ENCODE measurements around the gene NUP210L. TPM values are rescaled to one million over a fixed set of nuclear protein-coding genes. Genes with fewer than 3 reads are reported as not detected.

Gene NUP210L
- total and polyA plus RNA-seq, 9 of the 15 experiments (the other 6 are each of a cell fraction or from before 2014, with no cell fraction given) = 0.01 to 0.04 TPM; not detected in 7

DNA sequence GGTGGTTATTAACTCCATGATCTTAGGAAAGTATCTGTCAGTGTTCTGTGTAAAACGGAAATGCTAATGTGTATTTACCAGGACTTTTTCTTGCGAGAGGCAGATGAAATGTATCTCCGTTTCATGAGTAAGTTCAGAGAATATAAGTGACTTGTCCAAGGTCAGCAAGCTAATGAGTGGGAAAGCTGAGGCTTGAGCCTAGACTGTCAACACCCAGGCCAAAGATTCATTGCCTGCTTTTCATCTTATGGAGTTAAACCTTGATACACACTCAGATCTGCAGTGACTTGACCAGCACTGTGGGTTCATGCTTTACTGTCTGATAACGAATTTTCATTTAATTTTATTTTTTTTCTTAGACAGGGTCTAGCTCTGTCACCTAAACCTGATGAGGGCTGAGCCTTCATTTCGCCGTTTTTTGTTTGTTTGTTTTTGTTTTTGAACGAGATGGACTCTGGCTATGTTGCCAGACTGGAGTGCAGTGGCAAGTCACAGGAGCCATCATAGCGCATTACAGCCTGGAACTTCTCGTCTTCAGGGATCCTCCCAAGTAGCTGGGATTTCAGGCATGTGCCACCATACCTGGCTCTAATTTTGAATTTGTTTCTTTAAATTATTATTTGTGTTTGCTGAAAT is 176.5 kb downstream of the NUP210L start (continued):
- TF ChIP-seq, protein P1, sequence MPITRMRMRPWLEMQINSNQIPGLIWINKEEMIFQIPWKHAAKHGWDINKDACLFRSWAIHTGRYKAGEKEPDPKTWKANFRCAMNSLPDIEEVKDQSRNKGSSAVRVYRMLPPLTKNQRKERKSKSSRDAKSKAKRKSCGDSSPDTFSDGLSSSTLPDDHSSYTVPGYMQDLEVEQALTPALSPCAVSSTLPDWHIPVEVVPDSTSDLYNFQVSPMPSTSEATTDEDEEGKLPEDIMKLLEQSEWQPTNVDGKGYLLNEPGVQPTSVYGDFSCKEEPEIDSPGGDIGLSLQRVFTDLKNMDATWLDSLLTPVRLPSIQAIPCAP (CRISPR knock-in tag; IDR thresholded peaks at IDR 0.05; ENCODE audit: borderline replicate concordance) = no peak
- TF ChIP-seq, protein P2, sequence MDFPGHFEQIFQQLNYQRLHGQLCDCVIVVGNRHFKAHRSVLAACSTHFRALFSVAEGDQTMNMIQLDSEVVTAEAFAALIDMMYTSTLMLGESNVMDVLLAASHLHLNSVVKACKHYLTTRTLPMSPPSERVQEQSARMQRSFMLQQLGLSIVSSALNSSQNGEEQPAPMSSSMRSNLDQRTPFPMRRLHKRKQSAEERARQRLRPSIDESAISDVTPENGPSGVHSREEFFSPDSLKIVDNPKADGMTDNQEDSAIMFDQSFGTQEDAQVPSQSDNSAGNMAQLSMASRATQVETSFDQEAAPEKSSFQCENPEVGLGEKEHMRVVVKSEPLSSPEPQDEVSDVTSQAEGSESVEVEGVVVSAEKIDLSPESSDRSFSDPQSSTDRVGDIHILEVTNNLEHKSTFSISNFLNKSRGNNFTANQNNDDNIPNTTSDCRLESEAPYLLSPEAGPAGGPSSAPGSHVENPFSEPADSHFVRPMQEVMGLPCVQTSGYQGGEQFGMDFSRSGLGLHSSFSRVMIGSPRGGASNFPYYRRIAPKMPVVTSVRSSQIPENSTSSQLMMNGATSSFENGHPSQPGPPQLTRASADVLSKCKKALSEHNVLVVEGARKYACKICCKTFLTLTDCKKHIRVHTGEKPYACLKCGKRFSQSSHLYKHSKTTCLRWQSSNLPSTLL (IDR thresholded peaks at IDR 0.05) = no peak
- TF ChIP-seq, protein P3, sequence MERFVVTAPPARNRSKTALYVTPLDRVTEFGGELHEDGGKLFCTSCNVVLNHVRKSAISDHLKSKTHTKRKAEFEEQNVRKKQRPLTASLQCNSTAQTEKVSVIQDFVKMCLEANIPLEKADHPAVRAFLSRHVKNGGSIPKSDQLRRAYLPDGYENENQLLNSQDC (CRISPR knock-in tag; IDR thresholded peaks at IDR 0.05) = 0 out of 2 replicates have a peak, but pooled peaks have one; percentile 10
- TF ChIP-seq SIN3B (IDR thresholded peaks at IDR 0.05; ENCODE audit: low read depth) (0 out of 2 replicates have a peak, but pooled peaks have one; percentile 17), NBN (IDR thresholded peaks at IDR 0.05; ENCODE audit: low read depth) (peak; percentile 52; the same call in 1 of the 2 replicates), YY1 (IDR thresholded peaks at IDR 0.05; ENCODE audit: borderline replicate concordance in 1 of 3, control insufficient read depth in 1 of 3, extremely low read depth in 1 of 3, insufficient read depth in 3 of 3, insufficient read length in 1 of 3, insufficient replicate concordance in 2 of 3, low read depth in 1 of 3, low read length in 2 of 3) (peak in 1 of 3 experiments; percentile 70), ETV1 (tag; conservative IDR thresholded peaks at IDR 0.05; ENCODE audit: low read depth) (no peak), ILK (tag; IDR thresholded peaks at IDR 0.05; ENCODE audit: borderline replicate concordance, low read depth) (no peak), ZNF354B (CRISPR knock-in tag; IDR thresholded peaks at IDR 0.05) (no peak), EP300 (IDR thresholded peaks at IDR 0.05; ENCODE audit: low read length) (no peak)
- TF ChIP-seq, protein P4, sequence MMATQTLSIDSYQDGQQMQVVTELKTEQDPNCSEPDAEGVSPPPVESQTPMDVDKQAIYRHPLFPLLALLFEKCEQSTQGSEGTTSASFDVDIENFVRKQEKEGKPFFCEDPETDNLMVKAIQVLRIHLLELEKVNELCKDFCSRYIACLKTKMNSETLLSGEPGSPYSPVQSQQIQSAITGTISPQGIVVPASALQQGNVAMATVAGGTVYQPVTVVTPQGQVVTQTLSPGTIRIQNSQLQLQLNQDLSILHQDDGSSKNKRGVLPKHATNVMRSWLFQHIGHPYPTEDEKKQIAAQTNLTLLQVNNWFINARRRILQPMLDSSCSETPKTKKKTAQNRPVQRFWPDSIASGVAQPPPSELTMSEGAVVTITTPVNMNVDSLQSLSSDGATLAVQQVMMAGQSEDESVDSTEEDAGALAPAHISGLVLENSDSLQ (IDR thresholded peaks at IDR 0.05) = 0 out of 2 replicates have a peak, but pooled peaks have one; percentile 18
- TF ChIP-seq, protein P5, sequence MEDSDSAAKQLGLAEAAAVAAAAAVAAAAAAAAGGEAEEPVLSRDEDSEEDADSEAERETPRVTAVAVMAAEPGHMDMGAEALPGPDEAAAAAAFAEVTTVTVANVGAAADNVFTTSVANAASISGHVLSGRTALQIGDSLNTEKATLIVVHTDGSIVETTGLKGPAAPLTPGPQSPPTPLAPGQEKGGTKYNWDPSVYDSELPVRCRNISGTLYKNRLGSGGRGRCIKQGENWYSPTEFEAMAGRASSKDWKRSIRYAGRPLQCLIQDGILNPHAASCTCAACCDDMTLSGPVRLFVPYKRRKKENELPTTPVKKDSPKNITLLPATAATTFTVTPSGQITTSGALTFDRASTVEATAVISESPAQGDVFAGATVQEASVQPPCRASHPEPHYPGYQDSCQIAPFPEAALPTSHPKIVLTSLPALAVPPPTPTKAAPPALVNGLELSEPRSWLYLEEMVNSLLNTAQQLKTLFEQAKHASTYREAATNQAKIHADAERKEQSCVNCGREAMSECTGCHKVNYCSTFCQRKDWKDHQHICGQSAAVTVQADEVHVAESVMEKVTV (CRISPR knock-in tag; IDR thresholded peaks at IDR 0.05) = no peak
- TF ChIP-seq, protein P6, sequence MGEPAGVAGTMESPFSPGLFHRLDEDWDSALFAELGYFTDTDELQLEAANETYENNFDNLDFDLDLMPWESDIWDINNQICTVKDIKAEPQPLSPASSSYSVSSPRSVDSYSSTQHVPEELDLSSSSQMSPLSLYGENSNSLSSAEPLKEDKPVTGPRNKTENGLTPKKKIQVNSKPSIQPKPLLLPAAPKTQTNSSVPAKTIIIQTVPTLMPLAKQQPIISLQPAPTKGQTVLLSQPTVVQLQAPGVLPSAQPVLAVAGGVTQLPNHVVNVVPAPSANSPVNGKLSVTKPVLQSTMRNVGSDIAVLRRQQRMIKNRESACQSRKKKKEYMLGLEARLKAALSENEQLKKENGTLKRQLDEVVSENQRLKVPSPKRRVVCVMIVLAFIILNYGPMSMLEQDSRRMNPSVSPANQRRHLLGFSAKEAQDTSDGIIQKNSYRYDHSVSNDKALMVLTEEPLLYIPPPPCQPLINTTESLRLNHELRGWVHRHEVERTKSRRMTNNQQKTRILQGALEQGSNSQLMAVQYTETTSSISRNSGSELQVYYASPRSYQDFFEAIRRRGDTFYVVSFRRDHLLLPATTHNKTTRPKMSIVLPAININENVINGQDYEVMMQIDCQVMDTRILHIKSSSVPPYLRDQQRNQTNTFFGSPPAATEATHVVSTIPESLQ (CRISPR knock-in tag; IDR thresholded peaks at IDR 0.05) = no peak
- TF ChIP-seq, protein P7, sequence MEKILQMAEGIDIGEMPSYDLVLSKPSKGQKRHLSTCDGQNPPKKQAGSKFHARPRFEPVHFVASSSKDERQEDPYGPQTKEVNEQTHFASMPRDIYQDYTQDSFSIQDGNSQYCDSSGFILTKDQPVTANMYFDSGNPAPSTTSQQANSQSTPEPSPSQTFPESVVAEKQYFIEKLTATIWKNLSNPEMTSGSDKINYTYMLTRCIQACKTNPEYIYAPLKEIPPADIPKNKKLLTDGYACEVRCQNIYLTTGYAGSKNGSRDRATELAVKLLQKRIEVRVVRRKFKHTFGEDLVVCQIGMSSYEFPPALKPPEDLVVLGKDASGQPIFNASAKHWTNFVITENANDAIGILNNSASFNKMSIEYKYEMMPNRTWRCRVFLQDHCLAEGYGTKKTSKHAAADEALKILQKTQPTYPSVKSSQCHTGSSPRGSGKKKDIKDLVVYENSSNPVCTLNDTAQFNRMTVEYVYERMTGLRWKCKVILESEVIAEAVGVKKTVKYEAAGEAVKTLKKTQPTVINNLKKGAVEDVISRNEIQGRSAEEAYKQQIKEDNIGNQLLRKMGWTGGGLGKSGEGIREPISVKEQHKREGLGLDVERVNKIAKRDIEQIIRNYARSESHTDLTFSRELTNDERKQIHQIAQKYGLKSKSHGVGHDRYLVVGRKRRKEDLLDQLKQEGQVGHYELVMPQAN (IDR thresholded peaks at IDR 0.05; ENCODE audit: borderline replicate concordance) = peak; percentile 39; the same call in 1 of the 2 replicates

All from K562 (cell line).